Mammary epithelial cell (primary cell): ENCODE data around the gene ALDH1L2.

Source experiments
- CTCF ChIP-seq, 2 donors: IDR thresholded peaks in 1 of 2; conservative IDR thresholded peaks in 1 of 2; 2 replicates each; pipeline ENCODE4 v1.5.1; 2011 to 2012; ENCODE audit warnings: inconsistent platforms in 2 of 2, low read length in 2 of 2, mild to moderate bottlenecking in 2 of 2, control low read depth in 1 of 2, low read depth in 1 of 2; ENCODE audit not compliant: insufficient read depth in 1 of 2; ENCODE audit errors: extremely low read depth in 1 of 2
- EZH2 ChIP-seq: IDR thresholded peaks from 2 replicates; pipeline ENCODE4 v1.6.1; 2012; ENCODE audit warnings: low read length, inconsistent platforms, borderline replicate concordance

GRCh38 chr12:105077435-105077834 is 6.8 kb downstream of the ALDH1L2 start:
- TF ChIP-seq CTCF (conservative IDR thresholded peaks at IDR 0.05 in 1 of 2, IDR thresholded peaks at IDR 0.05 in 1 of 2; ENCODE audit: extremely low read depth in 1 of 2, insufficient read depth in 1 of 2, low read depth in 1 of 2, low read length in 2 of 2): no peak
- no peak for TF ChIP-seq EZH2
